ENCODE results near the gene IL10RB.

Gene IL10RB

GRCh38 chr21:33259995-33260394 lies 6.2 kb upstream of the IL10RB start:
- Mint-ChIP-seq H3K27me3 (no peaks in the 10 kb centered on the region), H3K4me3 (peak overlapping the region; percentile 12 to 25), H3K27ac (peak overlapping the region; percentile 24 to 77), H3K36me3 (ENCODE audit: insufficient read depth) (peaks cover 46% of the 10 kb centered on the region), H3K9me3 (peaks cover 0 to 3% of the 10 kb centered on the region in 2 donors), H3K4me1 (ENCODE audit: low read depth in 2 of 2) (peaks cover 24 to 30% of the 10 kb centered on the region in 2 donors)
- ATAC-seq (replicated peaks) = peak; percentile 46
- DNase-seq = no peak

DNA sequence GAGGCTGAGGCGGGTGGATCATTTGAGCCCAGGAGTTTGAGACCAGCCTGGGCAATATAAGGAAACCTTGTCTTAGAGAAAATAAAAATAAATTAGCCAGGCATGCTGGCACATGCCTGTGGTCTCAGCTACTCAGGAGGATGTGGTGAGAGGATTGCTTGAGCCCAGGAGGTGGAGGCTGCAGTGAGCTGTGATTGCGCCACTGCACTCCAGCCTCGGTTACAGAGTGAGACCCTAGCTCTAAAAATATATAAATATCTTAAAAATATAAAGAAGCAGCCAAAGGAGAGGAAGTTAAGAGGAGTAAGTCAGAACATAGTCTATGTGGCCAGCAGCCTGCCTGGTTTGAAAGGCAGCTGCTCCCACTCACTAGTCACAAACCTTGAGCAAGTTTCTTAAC lies 4.5 kb upstream of the IL10RB start:
- Mint-ChIP-seq H3K4me1 (ENCODE audit: low read depth in 2 of 2) (peaks cover 29 to 35% of the 10 kb centered on the region in 2 donors), H3K9me3 (peaks cover 0 to 3% of the 10 kb centered on the region in 2 donors), H3K4me3 (peak overlapping the region; percentile 40 to 59), H3K36me3 (ENCODE audit: insufficient read depth) (peaks cover 33% of the 10 kb centered on the region), H3K27me3 (no peaks in the 10 kb centered on the region), H3K27ac (peak overlapping the region in 1 of 2 donors; percentile 67)
- DNase-seq = peak in 1 of 3 experiments; percentile 25
- peak; percentile 37 for ATAC-seq (replicated peaks)

DNA sequence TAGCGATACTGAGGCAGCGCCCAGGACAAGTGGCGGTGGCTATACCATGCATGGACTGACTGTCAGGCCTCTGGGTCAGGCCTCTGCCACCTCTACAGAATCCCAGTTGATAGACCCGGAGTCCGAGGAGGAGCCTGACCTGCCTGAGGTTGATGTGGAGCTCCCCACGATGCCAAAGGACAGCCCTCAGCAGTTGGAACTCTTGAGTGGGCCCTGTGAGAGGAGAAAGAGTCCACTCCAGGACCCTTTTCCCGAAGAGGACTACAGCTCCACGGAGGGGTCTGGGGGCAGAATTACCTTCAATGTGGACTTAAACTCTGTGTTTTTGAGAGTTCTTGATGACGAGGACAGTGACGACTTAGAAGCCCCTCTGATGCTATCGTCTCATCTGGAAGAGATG lies 3.2 kb upstream of the IL10RB start:
- DNase-seq = no peak
- H3K4me1 Mint-ChIP-seq (ENCODE audit: low read depth in 2 of 2) = peaks cover 38 to 48% of the 10 kb centered on the region in 2 donors

DNA sequence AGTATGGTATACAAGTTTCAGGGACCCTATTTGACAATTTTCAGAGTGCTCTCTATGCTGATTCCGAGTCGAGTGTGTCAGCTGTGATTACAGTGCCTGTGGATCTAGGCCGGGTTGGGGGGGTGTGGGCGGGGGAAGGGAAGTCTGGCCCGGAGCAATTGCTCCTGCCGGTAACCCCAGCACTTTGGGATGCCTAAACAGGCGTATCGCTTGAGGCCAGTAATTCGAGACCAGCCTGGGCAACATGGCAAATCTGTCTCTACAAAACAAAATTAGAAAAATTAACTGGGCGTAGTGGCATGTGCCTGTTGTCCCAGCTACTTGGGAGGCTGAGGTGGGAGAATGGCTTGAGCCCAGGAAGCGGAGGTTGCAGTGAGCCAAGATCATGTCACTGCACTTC lies 1.6 kb upstream of the IL10RB start:
- H3K27ac Mint-ChIP-seq = no peak overlapping the region
- H3K4me1 Mint-ChIP-seq (ENCODE audit: low read depth in 2 of 2) = peaks cover 38 to 51% of the 10 kb centered on the region in 2 donors
- H3K4me3 Mint-ChIP-seq = no peak overlapping the region
- DNase-seq (no peak), ATAC-seq (replicated peaks) (no peak)
- peaks cover 26% of the 10 kb centered on the region for H3K36me3 Mint-ChIP-seq (ENCODE audit: insufficient read depth)
- H3K9me3 Mint-ChIP-seq = no peaks in the 10 kb centered on the region
- H3K27me3 Mint-ChIP-seq = no peaks in the 10 kb centered on the region

More for the DNA sequence above, 3.2 kb upstream of the IL10RB start:
- no peak for ATAC-seq (replicated peaks)
- Mint-ChIP-seq H3K27me3 (no peaks in the 10 kb centered on the region), H3K4me3 (no peak overlapping the region), H3K27ac (no peak overlapping the region), H3K36me3 (ENCODE audit: insufficient read depth) (peaks cover 28% of the 10 kb centered on the region), H3K9me3 (no peaks in the 10 kb centered on the region)

- no peaks in the 10 kb centered on the region for H3K9me3 Mint-ChIP-seq
- peak overlapping the region; percentile 95 to 97 for H3K4me3 Mint-ChIP-seq
- ATAC-seq (replicated peaks) = peak; percentile 35
- H3K27ac Mint-ChIP-seq = peak overlapping the region; percentile 91 to 92
- peaks cover 43 to 50% of the 10 kb centered on the region in 2 donors for H3K4me1 Mint-ChIP-seq (ENCODE audit: low read depth in 2 of 2)
- DNase-seq = no peak
- no peaks in the 10 kb centered on the region for H3K27me3 Mint-ChIP-seq
- peaks cover 33% of the 10 kb centered on the region for H3K36me3 Mint-ChIP-seq (ENCODE audit: insufficient read depth)
Measured at GRCh38 chr21:33265664-33266049, 510 bp upstream of the IL10RB start.

GRCh38 chr21:33266789-33267135 lies 595 bp downstream of the IL10RB start:
- no peaks in the 10 kb centered on the region for H3K9me3 Mint-ChIP-seq
- peaks cover 40% of the 10 kb centered on the region for H3K36me3 Mint-ChIP-seq (ENCODE audit: insufficient read depth)
- no peaks in the 10 kb centered on the region for H3K27me3 Mint-ChIP-seq
- H3K4me3 Mint-ChIP-seq = peak overlapping the region; percentile 95 to 97
- peak overlapping the region; percentile 91 to 92 for H3K27ac Mint-ChIP-seq
- peak; percentile 51 for ATAC-seq (replicated peaks)
- DNase-seq = peak in 2 of 3 experiments; percentile 15 to 37
- H3K4me1 Mint-ChIP-seq (ENCODE audit: low read depth in 2 of 2) = peaks cover 42 to 47% of the 10 kb centered on the region in 2 donors

GRCh38 chr21:33267250-33267649 lies 1.1 kb downstream of the IL10RB start:
- H3K27ac Mint-ChIP-seq = peak overlapping the region; percentile 91 to 92
- peaks cover 44% of the 10 kb centered on the region for H3K36me3 Mint-ChIP-seq (ENCODE audit: insufficient read depth)
- no peak for DNase-seq
- H3K9me3 Mint-ChIP-seq = no peaks in the 10 kb centered on the region
- peaks cover 40 to 47% of the 10 kb centered on the region in 2 donors for H3K4me1 Mint-ChIP-seq (ENCODE audit: low read depth in 2 of 2)
- no peaks in the 10 kb centered on the region for H3K27me3 Mint-ChIP-seq
- H3K4me3 Mint-ChIP-seq = peak overlapping the region; percentile 95 to 97
- no peak for ATAC-seq (replicated peaks)

GRCh38 chr21:33268393-33268736 lies 2.2 kb downstream of the IL10RB start:
- peaks cover 44 to 49% of the 10 kb centered on the region in 2 donors for H3K4me1 Mint-ChIP-seq (ENCODE audit: low read depth in 2 of 2)
- H3K27ac Mint-ChIP-seq = peak overlapping the region; percentile 91 to 92
- no peaks in the 10 kb centered on the region for H3K9me3 Mint-ChIP-seq
- no peaks in the 10 kb centered on the region for H3K27me3 Mint-ChIP-seq
- ATAC-seq (replicated peaks) (no peak), DNase-seq (no peak)
- H3K4me3 Mint-ChIP-seq = peak overlapping the region; percentile 95 to 97
- peaks cover 38% of the 10 kb centered on the region for H3K36me3 Mint-ChIP-seq (ENCODE audit: insufficient read depth)

DNA sequence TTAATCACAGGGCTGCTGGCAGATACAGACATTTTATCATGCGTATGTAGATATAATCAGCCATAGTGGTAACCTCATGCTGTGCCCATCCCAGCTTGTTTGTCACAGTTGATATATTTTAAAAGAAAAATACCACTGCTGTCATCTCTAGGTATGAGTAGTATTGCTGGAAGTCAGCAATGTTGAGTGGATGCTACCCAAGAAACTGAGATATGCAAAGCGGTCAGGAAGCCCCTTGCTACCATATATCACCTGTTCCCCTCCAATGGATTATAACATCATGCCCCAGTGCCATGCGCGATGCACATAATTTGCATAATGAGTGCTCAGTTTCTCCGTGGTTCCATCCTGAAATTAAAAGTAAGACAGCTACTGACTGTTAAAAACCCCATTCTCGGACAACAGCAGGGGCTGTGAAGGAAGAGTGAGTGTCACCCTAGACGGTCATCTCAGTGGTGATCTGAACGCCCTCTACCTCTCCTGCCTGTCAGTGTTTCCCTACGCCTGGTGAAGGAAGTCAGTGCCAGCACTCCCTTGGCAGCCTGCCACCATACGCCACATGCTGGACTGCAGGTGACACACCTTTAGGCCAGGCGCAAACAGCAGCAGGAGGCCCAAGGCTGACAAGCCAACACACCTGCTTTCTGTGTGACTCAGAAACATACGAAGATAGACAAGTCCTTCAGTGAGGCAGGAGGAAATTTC lies 2.7 kb downstream of the IL10RB start:
- Mint-ChIP-seq H3K4me3 (peak overlapping the region; percentile 95 to 97), H3K27ac (peak overlapping the region; percentile 44 to 91), H3K9me3 (no peaks in the 10 kb centered on the region), H3K27me3 (no peaks in the 10 kb centered on the region), H3K36me3 (ENCODE audit: insufficient read depth) (peaks cover 34% of the 10 kb centered on the region), H3K4me1 (ENCODE audit: low read depth in 2 of 2) (peaks cover 46 to 50% of the 10 kb centered on the region in 2 donors)
- DNase-seq (no peak), ATAC-seq (replicated peaks) (no peak)

GRCh38 chr21:33270986-33271385 lies 4.8 kb downstream of the IL10RB start:
- Mint-ChIP-seq H3K4me1 (ENCODE audit: low read depth in 2 of 2) (peaks cover 39 to 42% of the 10 kb centered on the region in 2 donors), H3K9me3 (no peaks in the 10 kb centered on the region), H3K27ac (peak overlapping the region in 1 of 2 donors; percentile 80), H3K36me3 (ENCODE audit: insufficient read depth) (peaks cover 40% of the 10 kb centered on the region), H3K27me3 (no peaks in the 10 kb centered on the region), H3K4me3 (no peak overlapping the region)
- no peak for DNase-seq
- ATAC-seq (replicated peaks) = no peak

- no peak for ATAC-seq (replicated peaks)
- H3K9me3 Mint-ChIP-seq = no peaks in the 10 kb centered on the region
- no peak overlapping the region for H3K27ac Mint-ChIP-seq
- peaks cover 25 to 31% of the 10 kb centered on the region in 2 donors for H3K4me1 Mint-ChIP-seq (ENCODE audit: low read depth in 2 of 2)
- DNase-seq = no peak
- peaks cover 50% of the 10 kb centered on the region for H3K36me3 Mint-ChIP-seq (ENCODE audit: insufficient read depth)
- H3K4me3 Mint-ChIP-seq = no peak overlapping the region
- H3K27me3 Mint-ChIP-seq = no peaks in the 10 kb centered on the region
Measured at GRCh38 chr21:33273044-33273443, 6.9 kb downstream of the IL10RB start.

DNA sequence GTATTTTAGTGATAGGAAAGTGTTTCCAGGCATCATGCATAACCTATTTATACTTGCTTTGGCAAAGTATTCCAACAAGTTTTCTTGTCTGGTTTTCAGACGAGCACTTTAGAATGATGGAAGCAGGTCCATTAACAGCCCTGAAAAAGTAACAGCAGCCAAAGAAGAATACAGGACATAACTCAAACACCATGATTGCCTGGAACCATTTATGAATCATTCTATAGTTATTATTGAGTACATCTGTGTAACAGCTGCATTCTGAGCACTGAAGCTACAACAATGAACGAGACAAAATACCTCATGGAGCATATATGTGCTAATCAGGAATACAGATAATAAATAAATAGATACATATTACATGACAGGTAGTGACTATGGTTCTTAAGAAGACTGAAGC lies 12.6 kb downstream of the IL10RB start:
- H3K4me3 Mint-ChIP-seq = no peak overlapping the region
- peaks cover 31% of the 10 kb centered on the region for H3K36me3 Mint-ChIP-seq (ENCODE audit: insufficient read depth)
- peaks cover 2 to 4% of the 10 kb centered on the region in 2 donors for H3K4me1 Mint-ChIP-seq (ENCODE audit: low read depth in 2 of 2)
- H3K27ac Mint-ChIP-seq = no peak overlapping the region
- no peaks in the 10 kb centered on the region for H3K9me3 Mint-ChIP-seq
- ATAC-seq (replicated peaks) (no peak), DNase-seq (no peak)
- no peaks in the 10 kb centered on the region for H3K27me3 Mint-ChIP-seq

DNA sequence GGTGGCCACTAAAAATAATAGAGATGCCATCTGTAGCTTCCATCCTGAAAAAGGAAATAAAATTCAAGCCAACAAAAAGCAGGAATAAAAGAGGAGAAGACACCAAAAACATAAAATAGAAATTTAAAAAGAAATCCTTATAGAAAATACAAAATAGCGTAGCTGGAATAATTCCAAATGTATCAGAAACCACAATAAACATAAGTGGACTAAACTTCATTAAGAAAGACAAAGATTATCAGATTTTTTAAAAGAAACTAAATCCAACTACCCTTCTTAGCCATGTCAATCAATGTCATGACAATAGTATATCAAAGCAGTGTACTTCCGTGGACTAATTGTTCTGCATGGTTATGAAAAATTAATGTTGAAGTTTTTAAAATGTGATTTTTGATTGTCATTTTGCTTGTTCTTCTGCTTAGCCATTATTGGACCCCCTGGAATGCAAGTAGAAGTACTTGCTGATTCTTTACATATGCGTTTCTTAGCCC lies 13.2 kb downstream of the IL10RB start:
- no peaks in the 10 kb centered on the region for H3K27me3 Mint-ChIP-seq
- H3K4me1 Mint-ChIP-seq (ENCODE audit: low read depth in 2 of 2) = peaks cover 0 to 4% of the 10 kb centered on the region in 2 donors
- H3K9me3 Mint-ChIP-seq = no peaks in the 10 kb centered on the region
- H3K27ac Mint-ChIP-seq = no peak overlapping the region
- peaks cover 34% of the 10 kb centered on the region for H3K36me3 Mint-ChIP-seq (ENCODE audit: insufficient read depth)
- ATAC-seq (replicated peaks) (no peak), DNase-seq (no peak)
- no peak overlapping the region for H3K4me3 Mint-ChIP-seq

DNA sequence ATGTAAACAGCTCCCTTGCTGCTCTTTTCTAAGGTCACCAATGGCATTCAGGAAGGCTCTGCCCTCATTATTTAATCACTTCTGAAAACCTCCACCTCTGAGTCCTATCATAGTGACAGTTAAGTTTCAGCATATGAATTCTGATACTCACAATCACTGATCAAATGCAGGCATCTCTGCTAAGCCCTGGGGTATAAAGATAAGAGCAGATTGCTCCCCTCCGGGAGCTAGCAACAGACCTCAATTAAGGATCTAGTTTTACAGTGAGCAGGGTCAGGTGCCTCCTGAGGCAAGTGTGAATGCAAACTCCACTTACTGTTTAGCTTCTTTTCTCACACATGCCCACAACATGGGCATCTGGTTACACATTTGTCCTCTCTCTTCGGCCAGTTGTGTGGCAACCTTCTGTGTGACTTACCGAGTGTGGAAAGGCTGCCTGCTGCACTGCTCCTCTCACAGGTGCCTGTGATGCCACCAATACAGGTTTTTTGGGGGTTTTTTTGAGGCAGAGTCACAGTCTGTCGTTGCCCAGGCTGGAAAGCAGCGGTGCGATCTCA lies 15.0 kb downstream of the IL10RB start:
- DNase-seq (no peak), ATAC-seq (replicated peaks) (no peak)
- Mint-ChIP-seq H3K9me3 (no peaks in the 10 kb centered on the region), H3K27ac (no peak overlapping the region), H3K27me3 (no peaks in the 10 kb centered on the region), H3K4me1 (ENCODE audit: low read depth in 2 of 2) (peaks cover 0 to 4% of the 10 kb centered on the region in 2 donors), H3K36me3 (ENCODE audit: insufficient read depth) (peaks cover 39% of the 10 kb centered on the region), H3K4me3 (no peak overlapping the region)

Measured in effector memory CD8-positive, alpha-beta T cell (primary cell).